Measurements from ENCODE around the gene CPVL. TPM values are rescaled to one million over a fixed set of nuclear protein-coding genes. Genes with fewer than 3 reads are reported as not detected.

The CPVL gene
- polyA plus RNA-seq, 1 donor: 21.4 TPM

- DNase-seq: no peak
Observed at GRCh38 chr7:29090836-29091601, 55.3 kb downstream of the CPVL start.

GRCh38 chr7:29090151-29090805, 56.1 kb downstream of the CPVL start:
- no peak for DNase-seq

GRCh38 chr7:29087840-29088170, 58.5 kb downstream of the CPVL start:
- no peak for DNase-seq

DNA sequence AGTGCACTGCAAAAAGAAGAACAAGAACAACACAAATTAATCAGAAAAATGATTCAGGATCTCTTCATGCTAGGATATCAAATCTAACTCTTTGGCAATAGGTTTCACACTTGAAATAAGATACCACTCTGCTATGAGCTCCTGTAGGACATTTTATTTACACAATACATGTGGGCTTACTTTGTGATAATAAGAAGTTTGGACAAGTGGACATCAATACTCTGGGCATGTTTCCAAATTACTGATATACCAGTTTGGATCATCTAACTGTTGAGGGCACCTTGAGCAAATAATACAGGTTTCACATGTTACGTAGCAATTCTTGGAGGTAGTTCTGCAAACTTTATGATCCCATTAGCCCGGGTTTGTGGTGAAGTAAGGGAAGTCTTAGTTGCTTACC, 59.8 kb downstream of the CPVL start:
- DNase-seq: no peak

GRCh38 chr7:29084832-29085231, 61.5 kb downstream of the CPVL start:
- DNase-seq: no peak

- no peak for DNase-seq
Observed at GRCh38 chr7:29080803-29081202, 65.5 kb downstream of the CPVL start.

DNA sequence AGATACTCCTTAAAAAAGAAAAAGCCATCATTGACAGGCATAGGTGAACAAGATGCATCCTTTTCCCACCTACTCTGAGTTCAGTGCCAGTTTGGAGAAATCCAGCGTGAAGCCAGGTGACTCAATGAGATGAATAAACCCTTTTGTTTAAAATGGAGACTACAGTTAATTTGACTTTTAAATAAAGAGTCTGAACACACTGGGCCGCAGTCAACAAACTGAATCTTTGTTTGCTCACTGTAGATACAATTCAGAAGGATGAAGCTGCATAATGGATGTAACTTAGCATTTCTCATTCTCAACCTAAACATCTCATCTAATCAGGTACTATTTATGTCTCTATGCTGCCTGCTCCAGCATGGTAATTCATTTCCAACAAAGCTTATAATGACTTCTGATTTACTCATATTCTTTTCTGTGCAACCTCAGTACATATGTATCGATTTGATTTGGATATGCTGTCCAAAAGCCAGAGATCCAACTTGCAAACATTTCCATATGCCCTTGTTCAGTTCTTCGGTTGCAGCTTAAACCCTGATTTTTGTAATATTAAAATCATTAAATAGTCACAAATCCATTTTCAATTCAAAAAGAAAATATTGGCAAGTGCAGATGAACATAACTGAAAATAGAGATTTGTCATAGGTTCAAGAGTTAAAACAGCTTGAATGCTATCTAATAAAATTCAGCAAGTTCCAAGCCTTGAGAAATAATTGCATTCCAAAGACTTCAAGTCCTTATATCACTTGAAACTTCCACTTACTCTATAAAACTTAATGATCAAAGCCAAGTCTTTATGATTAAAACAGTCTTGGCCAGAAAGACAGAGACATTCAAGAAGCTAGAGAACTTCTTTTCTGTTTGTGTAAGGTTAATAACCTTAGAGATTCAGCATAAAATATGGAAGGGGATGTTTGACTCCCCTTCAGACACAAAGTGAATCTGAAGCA, 67.8 kb downstream of the CPVL start:
- DNase-seq: no peak

GRCh38 chr7:29077854-29078253, 68.5 kb downstream of the CPVL start:
- DNase-seq: no peak

DNA sequence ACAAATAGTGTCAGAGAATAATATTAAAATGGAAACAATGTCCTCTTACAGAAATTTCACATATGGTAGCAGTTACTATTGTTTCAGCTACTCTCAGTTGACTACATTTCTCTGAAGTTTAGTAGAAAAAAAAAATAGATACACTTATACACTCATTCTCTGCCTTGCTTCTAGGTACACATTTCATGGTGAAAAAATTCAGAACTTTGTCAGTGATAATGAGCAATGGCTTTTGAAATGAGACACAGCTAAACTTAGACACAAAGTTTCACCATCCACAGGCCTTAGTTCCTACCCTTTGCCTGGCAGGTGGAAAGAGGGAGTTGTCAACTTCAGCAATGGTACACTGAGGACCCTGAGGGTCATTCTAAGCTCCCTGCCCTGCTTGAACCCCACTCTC, 69.2 kb downstream of the CPVL start:
- no peak for DNase-seq

DNA sequence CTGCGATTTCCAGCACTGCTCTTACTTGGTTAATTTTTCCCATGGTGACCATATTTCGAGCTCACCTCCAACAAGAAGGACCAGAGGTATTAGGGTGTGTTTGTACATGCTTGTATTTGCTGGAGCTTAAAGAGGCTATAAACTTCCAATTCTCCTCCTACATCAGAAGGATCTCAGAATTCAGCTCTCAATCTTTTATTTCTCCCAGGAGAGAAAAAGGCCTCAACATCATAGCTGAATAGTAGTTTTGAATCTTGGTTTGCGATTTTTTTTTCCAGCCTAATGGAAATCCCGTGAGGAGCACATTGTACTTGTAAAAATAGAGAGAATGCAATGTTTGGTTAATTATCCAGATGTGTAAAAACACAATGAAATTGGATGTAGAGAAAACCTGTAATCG, 69.7 kb downstream of the CPVL start:
- no peak for DNase-seq

DNA sequence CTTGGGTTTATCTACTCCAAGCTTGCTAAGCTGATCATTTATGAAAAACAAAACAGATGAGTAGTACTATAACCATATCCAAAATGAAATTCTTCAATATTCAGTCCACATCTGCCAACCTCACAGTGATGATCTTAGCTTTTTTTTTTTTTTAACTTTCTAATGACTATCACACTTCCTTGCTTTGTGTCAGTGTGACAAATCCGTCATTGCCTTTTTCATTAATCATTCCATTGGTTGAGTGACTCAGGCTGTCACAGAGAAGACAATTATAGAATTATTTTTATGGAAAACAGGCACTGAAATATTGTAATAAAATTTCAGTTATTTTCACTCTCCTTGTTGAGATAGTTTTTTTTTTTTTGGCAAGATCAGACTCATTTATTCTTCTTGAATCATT, 70.7 kb downstream of the CPVL start:
- DNase-seq: no peak

GRCh38 chr7:29071203-29071874, 75.0 kb downstream of the CPVL start:
- DNase-seq: no peak

DNA sequence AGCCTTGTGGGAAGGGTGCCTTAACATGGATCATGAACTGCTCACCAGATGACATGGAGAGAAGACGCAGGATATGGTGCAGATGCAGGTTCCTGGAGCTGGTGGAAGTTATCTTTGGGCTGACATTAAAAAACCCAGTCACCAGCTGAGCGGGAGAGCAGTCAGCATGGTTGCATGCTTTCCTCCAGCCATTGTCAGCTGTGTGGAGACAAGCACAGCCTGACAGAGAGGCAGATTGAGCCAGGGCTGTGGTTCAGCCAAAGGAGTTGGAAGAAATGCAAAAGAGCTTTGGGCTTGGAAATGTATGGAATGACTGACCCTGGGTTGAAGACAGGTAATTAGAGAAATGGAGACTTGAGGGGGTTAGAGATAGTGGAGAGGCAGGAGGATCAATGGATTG, 79.7 kb downstream of the CPVL start:
- no peak for DNase-seq

DNA sequence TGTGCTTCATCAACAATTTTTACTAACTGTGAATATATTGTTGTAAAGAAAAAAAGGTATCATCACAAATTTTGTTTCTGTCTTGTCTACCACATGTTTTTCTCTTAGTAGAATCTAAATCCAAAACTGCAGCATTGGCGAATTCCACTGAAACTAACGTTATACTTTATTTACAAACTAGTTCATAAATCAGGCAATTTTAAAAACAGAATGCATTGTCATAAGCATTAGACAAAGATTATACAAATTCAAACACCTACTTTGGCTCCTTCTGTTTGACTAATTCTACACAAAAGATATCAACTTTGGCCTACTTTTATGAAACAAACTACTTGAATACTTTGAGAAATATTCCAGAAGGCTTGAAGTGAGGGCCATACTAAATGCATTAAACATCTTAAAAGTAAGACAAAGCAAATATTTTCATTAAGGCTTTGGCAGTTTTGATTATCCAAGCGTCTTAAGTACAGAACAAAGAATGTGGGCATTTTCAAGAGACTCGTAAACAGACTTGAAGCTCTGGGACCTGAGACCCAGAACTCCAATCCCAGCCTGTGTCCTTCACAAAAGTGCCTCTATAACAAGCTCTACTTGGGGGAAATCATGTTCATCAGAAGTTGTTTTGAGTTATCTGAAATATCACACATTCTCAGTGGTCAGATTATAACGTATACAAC, 81.0 kb downstream of the CPVL start:
- DNase-seq: no peak

DNA sequence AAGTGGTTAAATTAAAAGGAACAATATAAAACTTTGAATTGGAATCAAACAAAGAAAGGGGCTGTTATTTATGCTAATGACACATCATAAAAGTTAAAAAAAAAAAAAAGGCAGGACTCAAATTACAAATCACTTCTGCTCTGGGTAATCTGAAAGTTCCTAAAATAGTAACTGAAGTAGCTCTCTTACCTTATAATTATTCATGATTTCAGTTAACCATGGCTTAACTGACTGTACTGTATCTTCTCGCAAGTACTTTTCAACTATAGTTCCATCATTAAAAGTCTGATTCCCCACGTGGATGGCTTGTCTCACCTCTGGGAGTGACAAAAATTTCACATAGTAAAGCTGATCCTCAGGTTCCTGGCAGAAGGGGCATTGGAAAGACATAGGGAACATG, 82.5 kb downstream of the CPVL start:
- no peak for DNase-seq

DNA sequence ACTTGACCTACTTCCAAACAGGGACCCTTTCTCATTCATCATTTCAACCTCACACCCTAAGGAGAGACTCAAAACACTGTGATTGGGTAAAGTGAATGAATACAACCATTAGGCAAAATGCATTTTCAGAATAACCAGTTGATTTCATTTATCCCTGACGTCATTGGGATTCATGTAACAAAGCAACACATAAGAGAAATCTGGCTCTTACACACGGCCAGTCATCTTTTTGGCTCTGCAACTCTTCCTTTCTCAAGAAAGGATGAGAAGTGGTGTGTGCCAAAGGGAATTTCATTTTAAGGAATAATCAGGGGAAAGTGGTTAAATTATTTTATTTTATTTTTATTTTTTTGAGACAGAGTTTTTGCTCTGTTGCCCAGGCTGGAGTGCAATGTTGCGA, 83.1 kb downstream of the CPVL start:
- DNase-seq: no peak

GRCh38 chr7:29053105-29053872, 93.0 kb downstream of the CPVL start:
- DNase-seq: no peak

- no peak for DNase-seq
Observed at GRCh38 chr7:29046978-29047377, 99.4 kb downstream of the CPVL start.

DNA sequence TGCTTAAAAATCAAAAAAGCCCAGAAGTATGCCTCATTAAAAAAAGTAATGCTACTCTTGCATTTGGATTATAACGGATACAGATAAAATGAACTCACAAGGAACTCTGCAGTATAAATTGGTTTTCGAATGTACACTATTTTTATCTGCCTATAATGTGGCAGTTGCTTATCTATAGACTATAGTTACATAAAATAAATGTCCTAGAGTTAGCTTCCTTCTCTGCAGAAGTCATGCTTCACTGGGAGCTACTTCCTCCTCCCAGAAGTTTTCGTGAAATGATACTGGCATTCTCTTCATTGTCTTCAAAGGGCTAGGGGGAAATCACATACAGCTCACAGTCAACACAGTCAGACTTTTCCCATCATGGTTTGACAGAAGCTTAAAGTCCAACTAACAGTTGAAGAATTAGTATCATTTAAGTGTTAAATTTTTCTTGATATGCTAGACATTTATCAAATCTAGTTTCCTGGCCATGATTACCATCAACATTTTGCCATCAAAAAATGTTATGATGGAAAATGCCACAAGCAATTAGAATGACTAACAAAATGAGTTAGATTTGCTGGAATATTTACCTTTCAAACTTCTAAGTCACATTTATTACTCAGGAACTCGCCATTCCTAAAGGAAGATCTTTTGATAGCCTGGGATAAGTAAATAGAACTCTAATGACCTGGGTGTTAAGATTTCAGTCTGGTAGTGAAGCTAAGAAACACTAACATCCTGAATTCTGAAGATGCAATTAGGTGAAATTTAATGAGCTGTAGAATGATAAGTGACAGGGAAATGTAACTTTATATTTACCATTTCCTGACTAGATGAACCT, 100.9 kb downstream of the CPVL start:
- no peak for DNase-seq

- no peak for DNase-seq
Observed at GRCh38 chr7:29044554-29044953, 101.8 kb downstream of the CPVL start.

- no peak for DNase-seq
Observed at GRCh38 chr7:29043576-29043975, 102.8 kb downstream of the CPVL start.

All from hindlimb muscle (tissue), 1 donor.